Measurements from ENCODE around the gene GPR137B.

GRCh38 chr1:236179634-236180033, 37.3 kb downstream of the GPR137B start:
- TF ChIP-seq EZH2 (IDR thresholded peaks at IDR 0.05; ENCODE audit: low read length, missing control alignments) (no peak), CTCF (conservative IDR thresholded peaks at IDR 0.05 in 1 of 2, IDR thresholded peaks at IDR 0.05 in 1 of 2; ENCODE audit: low read depth in 1 of 2, low read length in 2 of 2) (no peak)

All from fibroblast of lung (primary cell).